NCI-H2171 (cell line): ENCODE measurements around the gene LETM1.

ENCODE experiments used
- DNase-seq: peaks from one replicate; lab custom pipeline; 2025; lab: John Stamatoyannopoulos, UW

LETM1 gene

GRCh38 chr4:1763070-1763549, 92.8 kb downstream of the LETM1 start:
- DNase-seq: no peak

- DNase-seq: no peak
Observed at GRCh38 chr4:1762264-1763010, 93.5 kb downstream of the LETM1 start.
